HG02571 (cell line): Measurements from ENCODE around the gene KRTAP24-1.

Experiments
- ATAC-seq: cut with Tn5 transposase; IDR thresholded peaks from one replicate; pipeline ENCODE4 v1.9.1; 2021; ENCODE audit warnings: mild to moderate bottlenecking, moderate library complexity; ENCODE audit not compliant: unreplicated experiment

KRTAP24-1 gene

GRCh38 chr21:30234643-30235042 is 48.1 kb downstream of the KRTAP24-1 start:
- ATAC-seq, result no peak

DNA sequence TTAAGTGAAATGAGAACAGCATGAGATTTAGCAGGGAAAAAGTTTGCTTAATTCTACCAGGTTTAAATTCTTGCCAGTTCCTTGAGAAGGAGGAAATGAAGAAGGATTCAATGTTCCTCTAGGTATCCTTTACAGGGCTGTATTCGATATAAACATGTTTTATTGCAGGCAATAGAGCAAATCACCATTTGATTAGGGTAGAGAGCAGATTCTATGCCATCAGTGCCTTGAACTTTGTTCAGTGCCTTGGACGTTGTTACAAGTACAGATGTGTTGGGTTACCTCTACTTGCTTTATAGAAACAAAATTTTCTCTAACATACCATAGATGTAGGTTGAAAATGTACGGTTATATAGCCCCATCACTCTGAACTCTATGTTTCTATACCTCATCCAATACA is 48.7 kb downstream of the KRTAP24-1 start:
- no peak for ATAC-seq

DNA sequence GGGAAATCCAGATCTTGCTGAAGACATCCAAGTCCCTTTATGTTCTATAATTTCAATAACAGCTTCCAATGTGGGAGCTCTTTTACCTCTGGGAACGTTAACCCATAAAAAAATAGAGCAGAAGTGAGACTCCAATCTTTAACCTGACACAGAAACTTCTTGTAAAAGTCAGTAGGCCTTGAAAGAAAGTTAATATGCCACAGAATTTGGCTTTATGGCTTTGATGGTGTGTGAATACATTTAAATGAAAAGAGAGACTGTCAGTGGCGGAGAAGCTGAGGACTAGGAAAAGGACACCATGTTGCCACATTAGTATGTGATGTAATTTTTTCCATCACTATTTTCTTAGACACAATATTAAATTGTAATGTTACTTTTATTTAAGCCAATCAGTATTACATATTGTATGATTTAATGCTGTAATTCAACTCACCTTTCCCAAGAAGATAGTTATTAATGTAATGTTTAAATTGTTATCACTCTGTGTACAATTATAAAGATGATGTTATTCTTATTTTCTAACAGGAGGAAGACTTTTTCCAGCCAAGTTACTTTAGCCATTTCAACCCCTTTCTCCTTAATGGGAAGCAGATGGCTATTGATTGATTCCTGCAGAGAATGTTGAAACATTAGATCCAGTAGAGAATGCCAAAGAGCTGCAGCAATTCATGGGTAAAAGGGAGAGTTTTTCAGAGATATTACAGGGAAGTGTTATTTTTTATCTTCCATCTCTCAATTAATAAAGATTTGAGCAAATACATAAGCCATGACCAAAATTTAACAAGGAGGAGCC is 49.3 kb downstream of the KRTAP24-1 start:
- no peak for ATAC-seq

GRCh38 chr21:30232011-30232410 is 50.7 kb downstream of the KRTAP24-1 start:
- no peak for ATAC-seq
